Adrenal gland (tissue), 12 donors: Measurements from ENCODE around the gene LY6G6F. TPM values are rescaled to one million over a fixed set of nuclear protein-coding genes. Genes with fewer than 3 reads are reported as not detected.
A peak's percentile ranks its signal among the peaks of the same experiment; 100 is the strongest.

Experiments used
- DNase-seq, 7 donors: peaks; one replicate each; pipeline ENCODE4 v3.0.0-alpha.2; 2019 to 2020
- H3K27ac ChIP-seq, 5 donors: fragments of 200-600 bp; sonication (generic) in 4 of 5; 1 replicate in 3 of 5; 2 replicates in 2 of 5; pipeline versions ENCODE4 v1.5.1 to v1.8.0; 2016 to 2020; ENCODE audit warnings: mild to moderate bottlenecking in 1 of 5
- H3K27me3 ChIP-seq: fragments of 200-600 bp; 2 replicates; pipeline ENCODE4 v1.8.0; 2021
- H3K36me3 ChIP-seq, 2 donors: fragments of 200-600 bp; replicated peaks in 1 of 2; 1 replicate in 1 of 2; 2 replicates in 1 of 2; pipeline versions ENCODE4 v1.5.1 to v1.8.0; 2018 to 2022
- H3K4me1 ChIP-seq, 2 donors: fragments of 200-600 bp; replicated peaks in 1 of 2; 1 replicate in 1 of 2; 2 replicates in 1 of 2; pipeline versions ENCODE4 v1.5.1 to v1.8.0; 2018 to 2021
- H3K4me3 ChIP-seq, 4 donors: fragments of 200-600 bp; sonication (generic) in 3 of 4; one replicate each; pipeline ENCODE4 v1.5.1; 2016 to 2018
- H3K9me3 ChIP-seq, 3 donors: fragments of 200-600 bp; sonication (generic) in 1 of 3; replicated peaks in 1 of 3; 1 replicate in 2 of 3; 2 replicates in 1 of 3; pipeline versions ENCODE4 v1.5.1 to v1.8.0; 2016 to 2021
- POLR2A ChIP-seq, 2 donors: fragments of 450-650 bp; IDR thresholded peaks; one replicate each; pipeline ENCODE4 v1.6.1; 2017; ENCODE audit warnings: antibody characterized with exemption in 2 of 2, mild to moderate bottlenecking in 2 of 2, moderate library complexity in 1 of 2
- WGBS, 4 donors: extraction: QIAGEN DNeasy Blood & Tissue Kit in 2 of 4; methylation state at CpG; one replicate each; pipeline versions ENCODE4 v1.1.5 to v1.1.7; 2013 to 2017; 5-methylcytosine and 5-hydroxymethylcytosine counted together
- intact Hi-C, 2 donors: fragments of 100-400 bp; cut with DNase I; formaldehyde crosslinking; loops; one replicate each; pipeline versions ENCODE4 v1.14.1 to v1.15.0; 2022 to 2023
- polyA plus RNA-seq, 3 donors: library from polyadenylated mRNA; stranded (reverse); fragments of 200-250 nt in 2 of 3; fragments of 350-450 nt in 1 of 3; fragmentation: Illumina TruSeq in 1 of 3; extraction: RNeasy Lipid Tissue Mini Kit (QIAGEN cat#74804) in 1 of 3; gene quantifications; one replicate each; pipeline ENCODE4 v1.2.3, GENCODE V29; 2013 to 2014
- total RNA-seq, 9 donors: library from RNA; depleted of rRNA in 4 of 9; stranded (reverse); fragments of >200 nt in 4 of 9; fragments of 120-200 nt in 1 of 9; fragmentation: NEBNext Ultra II Directional in 1 of 9; extraction: Animal tissue kit (Norgen Biotek cat#: 25700) in 1 of 9; gene quantifications; one replicate each; pipeline versions ENCODE4 v1.1.0 to v1.2.4, GENCODE V29; 2013 to 2023
- TF ChIP-seq, protein P1 (sequence below), 6 experiments: fragments of 450-650 bp in 4 of 6; fragments of 200-600 bp in 2 of 6; sonication (generic) in 1 of 6; IDR thresholded peaks; 1 replicate in 5 of 6; 2 replicates in 1 of 6; pipeline versions ENCODE4 v1.5.1 to v1.8.0; 2016 to 2021; ENCODE audit warnings: antibody characterized with exemption in 6 of 6, mild to moderate bottlenecking in 2 of 6, moderate library complexity in 1 of 6
- donor health status: healthy with polysubstance abuse.
- donor health status: Bipolar disorder and iron deficiency.
- donor health status: DM: yes; HTN: yes; CAD: no.
- donor health status: DM: no; HTN: no; CAD: no.
- donor health status: DM: no; HTN: no; CAD: no.
- donor health status: DM: yes; HTN: yes; CAD: no.

LY6G6F gene
- total and polyA plus RNA-seq, 12 donors: 0.44 TPM; not detected in 11

DNA sequence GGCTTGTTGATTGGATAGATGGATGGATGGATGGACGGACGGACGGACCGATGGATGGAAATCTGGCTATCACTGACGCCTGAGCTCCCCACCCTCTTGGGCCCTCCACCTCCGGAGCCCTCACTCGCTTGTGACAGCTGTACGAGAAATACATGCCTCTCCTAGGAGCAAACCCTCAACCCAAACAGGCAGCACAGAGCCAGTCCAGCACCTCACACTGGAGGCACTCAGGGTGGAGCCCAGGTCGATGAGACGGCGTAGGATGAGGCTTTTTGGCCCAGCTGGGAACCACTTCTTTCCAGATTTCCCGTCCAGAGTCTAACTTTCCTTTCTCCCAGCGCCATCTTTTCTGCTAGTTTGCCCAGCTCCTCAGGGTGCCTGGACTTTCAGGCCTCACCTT, 23.1 kb upstream of the LY6G6F start:
- Histone ChIP-seq H3K27ac (peak overlapping the region in 1 of 5 donors; percentile 31), H3K4me3 (no peak overlapping the region), H3K36me3 (peaks cover 0 to 29% of the 10 kb centered on the region in 2 donors), H3K27me3 (no peaks in the 10 kb centered on the region), H3K4me1 (peaks cover 9 to 10% of the 10 kb centered on the region in 2 donors), H3K9me3 (no peaks in the 10 kb centered on the region)
- WGBS, 4 donors: 72 to 83% (median 78%) methylated on average over 13 of the region's 13 CpGs
- TF ChIP-seq POLR2A (IDR thresholded peaks at IDR 0.05): no peak
- TF ChIP-seq, protein P1, sequence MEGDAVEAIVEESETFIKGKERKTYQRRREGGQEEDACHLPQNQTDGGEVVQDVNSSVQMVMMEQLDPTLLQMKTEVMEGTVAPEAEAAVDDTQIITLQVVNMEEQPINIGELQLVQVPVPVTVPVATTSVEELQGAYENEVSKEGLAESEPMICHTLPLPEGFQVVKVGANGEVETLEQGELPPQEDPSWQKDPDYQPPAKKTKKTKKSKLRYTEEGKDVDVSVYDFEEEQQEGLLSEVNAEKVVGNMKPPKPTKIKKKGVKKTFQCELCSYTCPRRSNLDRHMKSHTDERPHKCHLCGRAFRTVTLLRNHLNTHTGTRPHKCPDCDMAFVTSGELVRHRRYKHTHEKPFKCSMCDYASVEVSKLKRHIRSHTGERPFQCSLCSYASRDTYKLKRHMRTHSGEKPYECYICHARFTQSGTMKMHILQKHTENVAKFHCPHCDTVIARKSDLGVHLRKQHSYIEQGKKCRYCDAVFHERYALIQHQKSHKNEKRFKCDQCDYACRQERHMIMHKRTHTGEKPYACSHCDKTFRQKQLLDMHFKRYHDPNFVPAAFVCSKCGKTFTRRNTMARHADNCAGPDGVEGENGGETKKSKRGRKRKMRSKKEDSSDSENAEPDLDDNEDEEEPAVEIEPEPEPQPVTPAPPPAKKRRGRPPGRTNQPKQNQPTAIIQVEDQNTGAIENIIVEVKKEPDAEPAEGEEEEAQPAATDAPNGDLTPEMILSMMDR (IDR thresholded peaks at IDR 0.05): no peak
- intact Hi-C loops: loop anchor here in 1 of 2 donors (5.0 to 10.0 kb wide), 2 partner anchors 84 to 151 kb away; no protein-coding TSS in a partner anchor
- DNase-seq: no peak

GRCh38 chr6:31686483-31686882, 20.2 kb upstream of the LY6G6F start:
- TF ChIP-seq POLR2A (IDR thresholded peaks at IDR 0.05): no peak
- TF ChIP-seq, protein P1 (IDR thresholded peaks at IDR 0.05): no peak
- Histone ChIP-seq H3K4me3 (no peak overlapping the region), H3K4me1 (no peaks in the 10 kb centered on the region), H3K27me3 (no peaks in the 10 kb centered on the region), H3K27ac (no peak overlapping the region), H3K36me3 (peaks cover 0 to 58% of the 10 kb centered on the region in 2 donors), H3K9me3 (no peaks in the 10 kb centered on the region)
- no peak for DNase-seq
- intact Hi-C loops: loop anchor here (5.0 to 10.0 kb wide), 2 partner anchors 148 to 151 kb away; no protein-coding TSS in a partner anchor
- WGBS, 4 donors: 73 to 93% (median 92%) methylated on average over 5 of the region's 5 CpGs

DNA sequence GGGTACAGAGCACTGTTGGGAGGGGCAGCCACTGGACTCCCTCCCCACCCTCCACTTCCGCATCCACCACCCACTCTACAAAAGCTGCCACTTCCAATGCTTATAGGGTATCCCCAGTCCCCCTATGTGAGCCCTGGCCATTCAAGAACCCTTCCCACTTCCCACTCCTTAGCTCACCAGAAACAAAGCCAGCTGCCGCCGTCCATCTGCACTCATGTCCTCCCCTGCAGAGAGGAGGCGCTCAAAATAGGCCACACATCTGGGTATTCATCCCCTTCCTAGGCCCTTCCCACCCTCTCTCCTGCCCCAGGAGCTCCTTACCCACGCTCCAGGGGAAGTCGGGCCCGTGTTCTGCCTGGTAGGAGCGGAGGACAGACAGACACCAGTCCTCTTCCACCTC, 19.3 kb upstream of the LY6G6F start:
- DNase-seq: no peak
- Histone ChIP-seq H3K4me1 (no peaks in the 10 kb centered on the region), H3K9me3 (no peaks in the 10 kb centered on the region), H3K27me3 (no peaks in the 10 kb centered on the region), H3K4me3 (no peak overlapping the region), H3K36me3 (peaks cover 0 to 67% of the 10 kb centered on the region in 2 donors), H3K27ac (no peak overlapping the region)
- TF ChIP-seq, protein P1 (IDR thresholded peaks at IDR 0.05): no peak
- no peak for TF ChIP-seq POLR2A (IDR thresholded peaks at IDR 0.05)
- intact Hi-C loops: loop anchor here (5.0 to 10.0 kb wide), 2 partner anchors 147 to 150 kb away; no protein-coding TSS in a partner anchor
- 88 to 95% (median 90%) methylated on average over 8 of the region's 8 CpGs for WGBS, 4 donors

- H3K27ac ChIP-seq: no peak overlapping the region
- peaks cover 0 to 73% of the 10 kb centered on the region in 2 donors for H3K36me3 ChIP-seq
- no peak for DNase-seq
- intact Hi-C loops: loop anchor here (5.0 to 10.0 kb wide), 2 partner anchors 147 to 149 kb away; no protein-coding TSS in a partner anchor
- H3K27me3 ChIP-seq: no peaks in the 10 kb centered on the region
- H3K4me3 ChIP-seq: no peak overlapping the region
- H3K4me1 ChIP-seq: no peaks in the 10 kb centered on the region
- 83 to 86% (median 86%) methylated on average over 12 to 14 of the region's 14 CpGs for WGBS, 4 donors
- no peaks in the 10 kb centered on the region for H3K9me3 ChIP-seq
- no peak for TF ChIP-seq POLR2A (IDR thresholded peaks at IDR 0.05)
- TF ChIP-seq, protein P1 (IDR thresholded peaks at IDR 0.05): no peak
Observed at GRCh38 chr6:31687860-31688693, 18.6 kb upstream of the LY6G6F start.
